Stimulated activated CD4-positive, alpha-beta T cell treated with anti-CD3 and anti-CD28 coated beads, TNF-alpha, amount 100 ng/mL, for 48 hours (primary cell): ENCODE results near the gene ATP6V0E2.

Experiments used
- DNase-seq, 3 donors: peaks; one replicate each; pipeline ENCODE4 v3.0.0-alpha.2; 2020; ENCODE audit warnings: low read depth in 3 of 3

ATP6V0E2 gene

GRCh38 chr7:149838224-149838991 lies 35.4 kb upstream of the ATP6V0E2 start, which contains the start of gene ZNF862:
TSS of gene ZNF862 (plus strand) at chr7:149838375. CDS start at chr7:149838612, 237 bp downstream.
- peak; percentile 93 to 94 (median 93) for DNase-seq

GRCh38 chr7:149838992-149839408 lies 34.8 kb upstream of the ATP6V0E2 start:
- DNase-seq = no peak

GRCh38 chr7:149839933-149840332 lies 33.8 kb upstream of the ATP6V0E2 start:
- no peak for DNase-seq

GRCh38 chr7:149843566-149843965 lies 30.2 kb upstream of the ATP6V0E2 start:
- no peak for DNase-seq

GRCh38 chr7:149844445-149844844 lies 29.3 kb upstream of the ATP6V0E2 start:
- DNase-seq = no peak

- no peak for DNase-seq
Observed at GRCh38 chr7:149845257-149845980, 28.4 kb upstream of the ATP6V0E2 start.

DNA sequence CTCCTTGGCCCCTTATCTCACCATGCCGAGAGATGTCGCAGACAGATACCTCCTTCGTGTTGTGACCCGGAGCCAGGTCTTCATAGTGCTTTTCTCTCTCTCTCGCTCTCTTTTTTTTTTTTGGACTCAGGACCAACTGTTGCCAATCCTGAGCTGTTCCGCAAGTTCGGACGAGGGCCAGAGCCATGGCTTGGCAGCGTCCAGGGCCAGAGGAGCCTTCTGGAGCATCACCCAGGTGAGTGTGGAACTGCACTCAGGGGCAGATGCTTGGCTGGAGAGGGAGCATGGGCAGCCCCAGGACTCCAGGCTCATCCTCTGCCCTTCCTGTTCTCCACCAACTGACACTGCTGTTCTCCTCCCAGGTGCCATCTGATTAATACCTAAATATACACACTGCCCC lies 27.7 kb upstream of the ATP6V0E2 start:
- DNase-seq = no peak

GRCh38 chr7:149846436-149847046 lies 27.2 kb upstream of the ATP6V0E2 start:
- no peak for DNase-seq

DNA sequence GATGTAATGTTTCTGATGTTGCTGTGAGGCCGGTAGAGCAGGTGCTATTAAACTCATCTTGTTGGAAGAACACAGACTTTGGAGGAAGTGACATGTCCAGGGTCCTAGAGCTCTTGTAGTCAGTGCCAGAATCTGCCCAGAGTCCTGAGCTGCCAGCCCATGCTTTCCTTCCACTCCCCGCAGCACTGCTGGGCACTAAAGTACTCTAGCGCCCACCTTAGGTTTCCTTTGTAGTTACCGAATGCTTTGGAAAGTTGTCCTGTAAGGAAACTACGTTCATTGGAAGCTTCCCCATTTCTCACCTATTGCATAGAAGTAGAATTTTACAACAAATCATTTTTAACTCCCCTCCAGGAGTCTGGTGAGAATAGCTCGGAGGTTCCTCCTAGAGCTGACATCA lies 24.6 kb upstream of the ATP6V0E2 start:
- no peak for DNase-seq

GRCh38 chr7:149850007-149850594 lies 23.7 kb upstream of the ATP6V0E2 start:
- DNase-seq = no peak

DNA sequence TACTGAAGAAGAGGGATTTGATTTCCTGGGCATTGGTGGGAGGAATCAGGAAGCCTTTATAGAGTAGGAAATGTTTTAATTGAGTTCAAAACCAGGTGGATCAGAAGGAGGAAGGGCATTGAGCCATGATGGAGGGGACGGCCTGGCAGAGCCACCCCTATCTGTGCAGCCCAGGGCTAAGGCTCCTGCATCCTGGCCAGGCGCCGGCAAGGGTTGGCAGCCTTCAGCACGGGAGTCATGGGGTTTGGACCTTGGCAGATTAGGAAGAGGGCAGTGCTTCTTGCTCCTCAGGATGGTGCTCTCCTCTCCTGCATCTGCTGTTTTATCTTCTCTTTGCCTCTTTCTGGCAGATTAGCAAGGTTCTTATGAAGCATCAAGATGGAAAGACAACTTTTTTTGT lies 23.1 kb upstream of the ATP6V0E2 start:
- DNase-seq = no peak

- no peak for DNase-seq
Observed at GRCh38 chr7:149851449-149851848, 22.3 kb upstream of the ATP6V0E2 start.

DNA sequence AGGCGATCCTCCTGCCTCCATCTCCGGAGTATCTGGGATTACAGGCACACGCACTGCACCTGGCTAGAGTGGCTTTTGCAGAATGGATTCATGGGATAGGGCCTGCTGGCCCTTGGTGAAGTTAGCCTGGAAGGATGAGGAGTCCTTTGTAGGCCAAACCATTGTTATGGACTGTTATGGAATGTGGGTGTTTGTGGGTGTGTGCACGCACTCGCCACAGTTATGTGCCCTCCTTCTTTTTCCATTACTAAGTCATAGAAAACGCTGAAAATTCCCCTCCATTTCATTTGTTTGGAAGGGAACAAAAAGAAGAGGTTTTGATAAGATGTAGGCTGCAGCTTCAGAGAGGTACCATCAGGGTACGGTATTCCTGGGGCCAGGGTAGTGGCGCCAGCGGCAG lies 20.6 kb upstream of the ATP6V0E2 start:
- DNase-seq = no peak

- DNase-seq = no peak
Observed at GRCh38 chr7:149854611-149855360, 19.0 kb upstream of the ATP6V0E2 start.

GRCh38 chr7:149855361-149856305 lies 18.1 kb upstream of the ATP6V0E2 start:
- no peak for DNase-seq

GRCh38 chr7:149856583-149856982 lies 17.2 kb upstream of the ATP6V0E2 start:
- DNase-seq = no peak

DNA sequence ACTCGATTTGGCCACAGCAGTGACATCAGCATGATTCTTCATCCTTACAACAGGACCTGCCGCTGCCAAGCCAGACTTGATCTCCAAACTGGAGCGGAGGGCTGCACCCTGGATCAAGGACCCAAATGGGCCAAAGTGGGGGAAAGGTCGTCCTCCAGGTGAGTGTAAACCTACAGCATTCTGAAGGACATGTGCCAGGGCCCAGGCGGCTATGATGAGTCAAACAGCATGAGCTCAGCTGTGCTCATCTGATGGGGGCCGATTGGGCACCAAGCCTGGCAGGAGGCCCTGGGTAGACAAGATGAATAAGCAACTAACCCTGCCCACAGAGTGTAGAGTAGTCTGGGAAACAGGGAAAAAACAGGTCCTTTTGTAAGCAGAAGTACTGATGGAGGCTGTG lies 14.4 kb upstream of the ATP6V0E2 start:
- DNase-seq = no peak

GRCh38 chr7:149859876-149860275 lies 13.9 kb upstream of the ATP6V0E2 start:
- no peak for DNase-seq

- no peak for DNase-seq
Observed at GRCh38 chr7:149860821-149861727, 12.7 kb upstream of the ATP6V0E2 start.

- no peak for DNase-seq
Observed at GRCh38 chr7:149861728-149862045, 12.1 kb upstream of the ATP6V0E2 start.
